Esophagus (tissue), 2 donors: ENCODE data around the gene FTCD. TPM values are rescaled to one million over a fixed set of nuclear protein-coding genes. Genes with fewer than 3 reads are reported as not detected.
A peak's percentile ranks its signal among the peaks of the same experiment; 100 is the strongest.
"Not testable (repeated sequence)": the region's sequence is repeated elsewhere in the genome, so short reads cannot be mapped to it uniquely, and the experiment has no call there.

Experiments
- H3K27ac ChIP-seq, 2 donors: one replicate each; pipeline ENCODE4 v1.5.1; 2013; ENCODE audit warnings: low read depth in 2 of 2, mild to moderate bottlenecking in 2 of 2, inconsistent platforms in 1 of 2, low read length in 1 of 2, moderate library complexity in 1 of 2
- H3K27me3 ChIP-seq, 2 donors: one replicate each; pipeline ENCODE4 v1.6.1; 2013; ENCODE audit warnings: low read length in 2 of 2, control low read depth in 1 of 2, mild to moderate bottlenecking in 1 of 2; ENCODE audit not compliant: insufficient read depth in 2 of 2, control insufficient read depth in 1 of 2
- H3K36me3 ChIP-seq, 2 donors: one replicate each; pipeline ENCODE4 v1.6.1; 2013; ENCODE audit warnings: low read length in 1 of 2; ENCODE audit not compliant: control insufficient read depth in 2 of 2, insufficient read depth in 2 of 2
- H3K4me1 ChIP-seq, 2 donors: one replicate each; pipeline ENCODE4 v1.6.1; 2013; ENCODE audit warnings: low read length in 1 of 2; ENCODE audit not compliant: control insufficient read depth in 2 of 2, insufficient read depth in 2 of 2
- H3K4me3 ChIP-seq, 2 donors: one replicate each; pipeline ENCODE4 v1.5.1; 2013; ENCODE audit warnings: low read length in 2 of 2, mild to moderate bottlenecking in 2 of 2, low read depth in 1 of 2, moderate library complexity in 1 of 2
- H3K9me3 ChIP-seq, 2 donors: one replicate each; pipeline ENCODE4 v1.6.1; 2013; ENCODE audit warnings: mild to moderate bottlenecking in 2 of 2, low read depth in 1 of 2, low read length in 1 of 2, moderate library complexity in 1 of 2; ENCODE audit not compliant: control insufficient read depth in 2 of 2, insufficient read depth in 1 of 2
- WGBS, 2 donors: extraction: QIAGEN DNeasy Blood & Tissue Kit; methylation state at CpG; one replicate each; pipeline ENCODE4 v1.1.7; 2013; 5-methylcytosine and 5-hydroxymethylcytosine counted together
- polyA plus RNA-seq, 2 donors: library from polyadenylated mRNA; stranded (reverse); fragments of 200-250 nt; gene quantifications; one replicate each; pipeline ENCODE4 v1.2.3, GENCODE V29; 2013
- donor health status: healthy with polysubstance abuse.
- donor health status: Bipolar disorder and iron deficiency.

The FTCD gene
- polyA plus RNA-seq, 2 donors, result 0.33 to 0.39 TPM

GRCh38 chr21:46188226-46189212 lies 33.1 kb upstream of the FTCD start:
- WGBS, 2 donors, result 56 to 58% methylated on average over 17 of the region's 17 CpGs
- H3K27ac ChIP-seq, result peak overlapping the region in 1 of 2 donors; percentile 80
- peaks cover 4 to 7% of the 10 kb centered on the region in 2 donors for H3K4me1 ChIP-seq

GRCh38 chr21:46187814-46188213 lies 32.4 kb upstream of the FTCD start:
- H3K4me3 ChIP-seq, result no peak overlapping the region
- peaks cover 4 to 10% of the 10 kb centered on the region in 2 donors for H3K4me1 ChIP-seq
- no peaks in the 10 kb centered on the region for H3K27me3 ChIP-seq
- H3K36me3 ChIP-seq, result peaks cover 0 to 23% of the 10 kb centered on the region in 2 donors
- H3K9me3 ChIP-seq, result no peaks in the 10 kb centered on the region
- H3K27ac ChIP-seq, result peak overlapping the region in 1 of 2 donors; percentile 50
- WGBS, 2 donors, result 87 to 89% methylated on average over 7 of the region's 7 CpGs

More at GRCh38 chr21:46188226-46189212, 33.1 kb upstream of the FTCD start:
- H3K9me3 ChIP-seq, result no peaks in the 10 kb centered on the region
- H3K4me3 ChIP-seq, result no peak overlapping the region
- peaks cover under 1 to 26% of the 10 kb centered on the region in 2 donors for H3K36me3 ChIP-seq
- no peaks in the 10 kb centered on the region for H3K27me3 ChIP-seq

GRCh38 chr21:46187261-46187660 lies 31.9 kb upstream of the FTCD start:
- Histone ChIP-seq H3K36me3 (peaks cover 0 to 21% of the 10 kb centered on the region in 2 donors), H3K9me3 (no peaks in the 10 kb centered on the region), H3K27me3 (no peaks in the 10 kb centered on the region), H3K4me3 (no peak overlapping the region), H3K27ac (no peak overlapping the region), H3K4me1 (peaks cover 4 to 10% of the 10 kb centered on the region in 2 donors)
- 92 to 97% methylated on average over 8 of the region's 8 CpGs for WGBS, 2 donors

- Histone ChIP-seq H3K9me3 (no peaks in the 10 kb centered on the region), H3K27ac (no peak overlapping the region), H3K4me3 (no peak overlapping the region), H3K36me3 (peaks cover 0 to 13% of the 10 kb centered on the region in 2 donors), H3K4me1 (peaks cover 0 to 10% of the 10 kb centered on the region in 2 donors), H3K27me3 (no peaks in the 10 kb centered on the region)
- WGBS, 2 donors, result 78 to 87% methylated on average over 7 of the region's 7 CpGs
Measured at GRCh38 chr21:46185716-46186115, 30.3 kb upstream of the FTCD start.

- no peaks in the 10 kb centered on the region for H3K27me3 ChIP-seq
- peaks cover 0 to 10% of the 10 kb centered on the region in 2 donors for H3K4me1 ChIP-seq
- peak overlapping the region; percentile 52 to 59 for H3K4me3 ChIP-seq
- no peaks in the 10 kb centered on the region for H3K9me3 ChIP-seq
- peaks cover 0 to 10% of the 10 kb centered on the region in 2 donors for H3K36me3 ChIP-seq
- WGBS, 2 donors, result 13 to 49% methylated on average over 30 of the region's 30 CpGs
- H3K27ac ChIP-seq, result peak overlapping the region; percentile 85 to 96
Measured at GRCh38 chr21:46184625-46185555, 29.5 kb upstream of the FTCD start.

- no peaks in the 10 kb centered on the region for H3K9me3 ChIP-seq
- no peaks in the 10 kb centered on the region for H3K27me3 ChIP-seq
- H3K36me3 ChIP-seq, result peaks cover 0 to 4% of the 10 kb centered on the region in 2 donors
- H3K4me1 ChIP-seq, result peaks cover 0 to 6% of the 10 kb centered on the region in 2 donors
- H3K4me3 ChIP-seq, result peak within 1 kb of the TSS; percentile 52 to 59
- H3K27ac ChIP-seq, result peak within 1 kb of the TSS; percentile 85 to 96
- WGBS, 2 donors, result 3 to 27% methylated on average over 21 to 22 of the region's 24 CpGs
Measured at GRCh38 chr21:46183910-46184624, 28.7 kb upstream of the FTCD start, which contains the start of gene SPATC1L. Gene SPATC1L (minus strand): TSS chr21:46184459. CDS start chr21:46182816, 1,643 bp downstream.

- not testable (repeated sequence) for H3K36me3 ChIP-seq, H3K27me3 ChIP-seq, H3K9me3 ChIP-seq, H3K4me1 ChIP-seq
- H3K4me3 ChIP-seq, result peak overlapping the region in 1 of 2 donors; percentile 57
- 50 to 66% methylated on average over 3 to 7 of the region's 13 CpGs for WGBS, 2 donors
- peak overlapping the region in 1 of 2 donors; percentile 34 for H3K27ac ChIP-seq
Measured at GRCh38 chr21:46183337-46183909, 28.0 kb upstream of the FTCD start.

- no peak overlapping the region for H3K4me3 ChIP-seq
- peaks cover 0 to 1% of the 10 kb centered on the region in 2 donors for H3K36me3 ChIP-seq
- 90 to 91% methylated on average over 44 of the region's 44 CpGs for WGBS, 2 donors
- H3K27me3 ChIP-seq, result no peaks in the 10 kb centered on the region
- no peaks in the 10 kb centered on the region for H3K9me3 ChIP-seq
- peaks cover 0 to 5% of the 10 kb centered on the region in 2 donors for H3K4me1 ChIP-seq
- no peak overlapping the region for H3K27ac ChIP-seq
Measured at GRCh38 chr21:46182548-46183336, 27.4 kb upstream of the FTCD start.
